ENCODE data around the gene TMEM266. TPM values are rescaled to one million over a fixed set of nuclear protein-coding genes. Genes with fewer than 3 reads are reported as not detected.

TMEM266 gene
- total RNA-seq, 4 donors from 2014 or later, result 0.75 to 5.4 TPM; not detected in 2

- TF ChIP-seq CTCF (IDR thresholded peaks at IDR 0.05; ENCODE audit: low read depth), result no peak
Observed at GRCh38 chr15:76100361-76100760, 40.6 kb downstream of the TMEM266 start.

GRCh38 chr15:76101655-76102054, 41.9 kb downstream of the TMEM266 start:
- TF ChIP-seq CTCF (IDR thresholded peaks at IDR 0.05; ENCODE audit: low read depth), result no peak

- TF ChIP-seq CTCF (IDR thresholded peaks at IDR 0.05; ENCODE audit: low read depth), result no peak
Observed at GRCh38 chr15:76105391-76105790, 45.6 kb downstream of the TMEM266 start.

GRCh38 chr15:76105911-76106310, 46.1 kb downstream of the TMEM266 start:
- no peak for TF ChIP-seq CTCF (IDR thresholded peaks at IDR 0.05; ENCODE audit: low read depth)

GRCh38 chr15:76107169-76107568, 47.4 kb downstream of the TMEM266 start:
- no peak for TF ChIP-seq CTCF (IDR thresholded peaks at IDR 0.05; ENCODE audit: low read depth)

GRCh38 chr15:76108021-76108723, 48.4 kb downstream of the TMEM266 start:
- no peak for TF ChIP-seq CTCF (IDR thresholded peaks at IDR 0.05; ENCODE audit: low read depth)

GRCh38 chr15:76109046-76109445, 49.3 kb downstream of the TMEM266 start:
- TF ChIP-seq CTCF (IDR thresholded peaks at IDR 0.05; ENCODE audit: low read depth), result no peak

Measured in subcutaneous adipose tissue (tissue), 4 donors.